GM23338 (cell line): ENCODE results near the gene TAF4B.

Experiments used
- EZH2 ChIP-seq: fragments of 200-600 bp; sonication (generic); IDR thresholded peaks from one replicate; pipeline ENCODE4 v1.8.0; 2017; ENCODE audit warnings: antibody characterized with exemption, mild to moderate bottlenecking, low read depth; ENCODE audit not compliant: unreplicated experiment
- NANOG ChIP-seq: IDR thresholded peaks from 2 replicates; pipeline ENCODE4 v1.6.1; 2016; ENCODE audit warnings: antibody characterized with exemption, borderline replicate concordance

GRCh38 chr18:26356045-26356785, 130.0 kb downstream of the TAF4B start:
- no peak for TF ChIP-seq NANOG
- no peak for TF ChIP-seq EZH2
